WTC11 (cell line): ENCODE measurements around the gene TTC28. TPM values are rescaled to one million over a fixed set of nuclear protein-coding genes. Genes with fewer than 3 reads are reported as not detected.

ENCODE experiments used
- ATAC-seq: fragments of 200-7000 bp; cut with Tn5 transposase; 2 replicates; pipeline ENCODE4 v1.10.0; 2021; ENCODE audit warnings: mild to moderate bottlenecking, moderate library complexity
- CTCF ChIA-PET: fragments of 300-600 bp; sonication (Branson Sonifier 250); formaldehyde crosslinking; loops from one replicate; lab custom pipeline; 2021; ENCODE audit warnings: antibody characterized with exemption; lab: Charles Lee
- POLR2A ChIA-PET: fragments of 350-600 bp; sonication (Branson Sonifier 250); formaldehyde crosslinking; loops from one replicate; lab custom pipeline; 2021; ENCODE audit warnings: antibody characterized with exemption; lab: Charles Lee
- DNase-seq: peaks from one replicate; pipeline ENCODE4 v3.0.0; 2021; ENCODE audit warnings: low spot score
- H3K27ac Mint-ChIP-seq: 2 replicates; pipeline ENCODE4 v1.8.0; 2021; ENCODE audit warnings: mixed read lengths
- H3K27me3 Mint-ChIP-seq: 2 replicates; pipeline ENCODE4 v1.8.0; 2021; ENCODE audit warnings: low read depth, mild to moderate bottlenecking, moderate library complexity, mixed read lengths
- H3K36me3 Mint-ChIP-seq: 2 replicates; pipeline ENCODE4 v1.8.0; 2021; ENCODE audit warnings: mixed read lengths
- H3K4me1 Mint-ChIP-seq: 2 replicates; pipeline ENCODE4 v1.8.0; 2022; ENCODE audit warnings: mixed read lengths
- H3K4me3 Mint-ChIP-seq: 2 replicates; pipeline ENCODE4 v1.8.0; 2021; ENCODE audit warnings: mild to moderate bottlenecking, moderate library complexity, mixed read lengths
- H3K9me3 Mint-ChIP-seq: 2 replicates; pipeline ENCODE4 v1.8.0; 2021; ENCODE audit warnings: mixed read lengths
- ATF6 ChIP-seq: sonication (generic); formaldehyde crosslinking; IDR thresholded peaks from 2 replicates; pipeline ENCODE4 v1.8.1; 2023; ENCODE audit warnings: mild to moderate bottlenecking, missing genetic modification reagents
- ELF4 ChIP-seq: sonication (generic); formaldehyde crosslinking; IDR thresholded peaks from 2 replicates; pipeline ENCODE4 v1.8.1; 2022; ENCODE audit warnings: low read depth, mild to moderate bottlenecking, moderate library complexity, missing genetic modification reagents
- EMX1 ChIP-seq: fragments of 250-450 bp; sonication (Bioruptor Pico); IDR thresholded peaks from 2 replicates; pipeline ENCODE4 v1.8.0; 2021; ENCODE audit warnings: mild to moderate bottlenecking
- FOXK1 ChIP-seq: sonication (generic); formaldehyde crosslinking; IDR thresholded peaks from 2 replicates; pipeline ENCODE4 v1.8.0; 2022; ENCODE audit warnings: mild to moderate bottlenecking, moderate library complexity, missing genetic modification reagents
- MLX ChIP-seq: sonication (generic); formaldehyde crosslinking; IDR thresholded peaks from 2 replicates; pipeline ENCODE4 v1.8.1; 2023; ENCODE audit warnings: mild to moderate bottlenecking, missing genetic modification reagents, moderate library complexity
- MXD4 ChIP-seq: fragments of 250-450 bp; sonication (Bioruptor Pico); IDR thresholded peaks from 2 replicates; pipeline ENCODE4 v1.8.0; 2021; ENCODE audit warnings: mild to moderate bottlenecking, moderate library complexity, borderline replicate concordance
- NFYB ChIP-seq: sonication (generic); formaldehyde crosslinking; conservative IDR thresholded peaks from 2 replicates; pipeline ENCODE4 v1.8.0; 2022; ENCODE audit warnings: low read depth, missing genetic modification reagents
- NR1H2 ChIP-seq: sonication (generic); formaldehyde crosslinking; IDR thresholded peaks from 2 replicates; pipeline ENCODE4 v1.9.0; 2021; ENCODE audit warnings: mild to moderate bottlenecking, moderate library complexity, missing genetic modification reagents
- NR3C1 ChIP-seq: sonication (generic); formaldehyde crosslinking; conservative IDR thresholded peaks from 2 replicates; pipeline ENCODE4 v1.8.1; 2023; ENCODE audit warnings: low read depth, mild to moderate bottlenecking, missing genetic modification reagents
- PRDM15 ChIP-seq: sonication (generic); formaldehyde crosslinking; IDR thresholded peaks from 2 replicates; pipeline ENCODE4 v1.8.0; 2022; ENCODE audit warnings: missing genetic modification reagents
- PREB ChIP-seq: sonication (generic); formaldehyde crosslinking; IDR thresholded peaks from 2 replicates; pipeline ENCODE4 v1.8.1; 2022; ENCODE audit warnings: mild to moderate bottlenecking, missing genetic modification reagents, moderate library complexity, borderline replicate concordance
- RELA ChIP-seq: sonication (generic); formaldehyde crosslinking; IDR thresholded peaks from 2 replicates; pipeline ENCODE4 v1.8.1; 2022; ENCODE audit warnings: missing genetic modification reagents, mild to moderate bottlenecking, borderline replicate concordance
- TEAD1 ChIP-seq: sonication (generic); formaldehyde crosslinking; IDR thresholded peaks from 2 replicates; pipeline ENCODE4 v1.8.0; 2022; ENCODE audit warnings: mild to moderate bottlenecking, missing genetic modification reagents
- ZNF263 ChIP-seq: sonication (generic); formaldehyde crosslinking; IDR thresholded peaks from 2 replicates; pipeline ENCODE4 v1.8.1; 2022; ENCODE audit warnings: low read depth, mild to moderate bottlenecking, moderate library complexity, missing genetic modification reagents
- ZNF281 ChIP-seq: sonication (generic); formaldehyde crosslinking; IDR thresholded peaks from 2 replicates; pipeline ENCODE4 v1.8.0; 2023; ENCODE audit warnings: mild to moderate bottlenecking, missing genetic modification reagents
- total RNA-seq: library from RNA; stranded (reverse); gene quantifications from 3 replicates; pipeline ENCODE4 v1.2.3, GENCODE V29; 2021

Gene TTC28
- total RNA-seq, 1 experiment from 2014 or later: 13.0 TPM

GRCh38 chr22:28593299-28593698, 86.3 kb downstream of the TTC28 start (continued):
- TF ChIP-seq PRDM15 (CRISPR knock-in tag) (no peak), MXD4 (CRISPR knock-in tag) (no peak), FOXK1 (no peak), PREB (no peak), RELA (no peak), ZNF263 (CRISPR knock-in tag) (no peak), EMX1 (CRISPR knock-in tag) (no peak)

GRCh38 chr22:28589102-28589750, 90.4 kb downstream of the TTC28 start:
- H3K36me3 Mint-ChIP-seq: no peaks in the 10 kb centered on the region
- H3K4me3 Mint-ChIP-seq: no peak overlapping the region
- TF ChIP-seq NR3C1 (CRISPR knock-in tag) (no peak), NR1H2 (CRISPR knock-in tag) (no peak), TEAD1 (CRISPR knock-in tag) (no peak), NFYB (CRISPR knock-in tag) (no peak), ZNF281 (CRISPR knock-in tag) (no peak), ATF6 (CRISPR knock-in tag) (no peak), ELF4 (CRISPR knock-in tag) (no peak), MLX (no peak)
- TF ChIP-seq, all 79 proteins: peak for 0
- ATAC-seq (no peak), DNase-seq (no peak)
- CTCF ChIA-PET: no interaction called here
- 0 out of 2 replicates have a peak overlapping the region, but pooled peaks have one; percentile 36 for H3K27ac Mint-ChIP-seq
- POLR2A ChIA-PET: no interaction called here
- no peaks in the 10 kb centered on the region for H3K9me3 Mint-ChIP-seq
- H3K4me1 Mint-ChIP-seq: peaks cover 6% of the 10 kb centered on the region; the same call in 1 of the 2 replicates
- no peaks in the 10 kb centered on the region; the same call in 1 of the 2 replicates for H3K27me3 Mint-ChIP-seq
